Right ventricle myocardium superior (tissue), 1 donor: Measurements from ENCODE around the gene CHTOP. TPM values are rescaled to one million over a fixed set of nuclear protein-coding genes. Genes with fewer than 3 reads are reported as not detected.
"Not testable (repeated sequence)": the region's sequence is repeated elsewhere in the genome, so short reads cannot be mapped to it uniquely, and the experiment has no call there.

Source experiments
- ATAC-seq: fragments of 200-7000 bp; cut with Tn5 transposase; one replicate; pipeline ENCODE4 v1.9.1; 2020; ENCODE audit warnings: mild to moderate bottlenecking; ENCODE audit not compliant: poor library complexity
- DNase-seq: peaks from one replicate; pipeline ENCODE4 v3.0.0-alpha.2; 2020
- intact Hi-C: fragments of 100-400 bp; cut with DNase I; formaldehyde crosslinking; loops from one replicate; pipeline ENCODE4 v1.11.2; 2022
- total RNA-seq: library from RNA; stranded (reverse); fragmentation: NEBNext Ultra II Directional; extraction: Animal tissue kit (Norgen Biotek cat#: 25700); gene quantifications from one replicate; pipeline ENCODE4 v1.2.1, GENCODE V29; 2021
- donor health status: DM: no; HTN: yes; CAD: no; lungs with severe emphysema.

Gene CHTOP
- total RNA-seq, 1 donor from 2014 or later, result 68.1 TPM

DNA sequence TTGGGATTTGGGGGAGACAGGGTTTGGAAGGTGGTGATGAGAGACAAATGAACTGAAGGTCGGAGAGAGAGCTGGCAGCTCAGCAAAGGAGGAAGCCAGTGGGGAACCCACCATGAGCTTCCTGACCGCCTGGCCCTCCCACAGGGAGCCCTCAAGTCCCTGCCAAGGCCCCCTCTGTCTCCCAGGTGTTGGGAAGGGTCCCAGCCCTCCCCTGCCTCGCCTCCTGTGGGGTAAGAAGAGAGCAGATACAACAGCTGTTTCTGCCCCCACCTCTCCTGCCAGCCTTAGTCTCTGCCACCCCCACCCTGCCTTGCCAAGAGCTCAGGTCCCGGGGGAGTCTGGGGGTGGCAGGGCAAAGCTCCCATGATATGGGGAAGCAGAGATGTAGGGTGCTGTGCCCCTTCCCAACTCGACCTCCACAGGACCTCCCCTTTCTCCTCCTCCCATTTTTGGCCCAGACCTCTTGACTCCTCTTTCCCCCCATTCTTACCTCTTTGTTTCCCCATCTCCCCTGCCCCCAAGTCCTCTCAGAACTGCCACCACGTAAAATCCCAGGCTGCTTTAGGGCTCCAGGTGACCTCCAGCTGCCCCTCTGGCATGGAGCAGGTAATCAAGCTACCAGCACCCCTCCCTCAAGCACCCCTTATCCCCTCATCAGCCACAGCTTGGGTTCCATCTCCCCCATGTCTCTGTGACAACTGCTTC lies 5.1 kb upstream of the CHTOP start:
- peak; percentile 40 for DNase-seq
- intact Hi-C loops, result no loop called here

DNA sequence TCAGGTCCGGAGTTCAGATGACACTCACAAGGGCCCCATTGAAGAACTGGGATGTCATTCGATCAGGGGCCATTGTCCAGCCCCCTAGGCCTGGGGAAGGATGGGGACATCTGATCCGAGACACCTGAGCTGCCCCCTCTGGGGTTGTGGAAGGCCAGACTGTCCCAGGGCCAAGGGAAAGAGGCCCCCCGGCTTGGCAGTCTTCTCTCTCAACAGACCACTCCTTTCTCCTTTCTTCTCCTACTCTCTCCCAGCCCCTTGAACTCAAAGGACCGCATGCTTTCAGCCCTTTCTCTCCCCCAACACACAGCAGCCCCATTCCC lies 4.6 kb upstream of the CHTOP start:
- no peak for ATAC-seq
- peak; percentile 24 for DNase-seq
- intact Hi-C loops, result no loop called here

More for the DNA sequence above, 5.1 kb upstream of the CHTOP start:
- no peak for ATAC-seq

DNA sequence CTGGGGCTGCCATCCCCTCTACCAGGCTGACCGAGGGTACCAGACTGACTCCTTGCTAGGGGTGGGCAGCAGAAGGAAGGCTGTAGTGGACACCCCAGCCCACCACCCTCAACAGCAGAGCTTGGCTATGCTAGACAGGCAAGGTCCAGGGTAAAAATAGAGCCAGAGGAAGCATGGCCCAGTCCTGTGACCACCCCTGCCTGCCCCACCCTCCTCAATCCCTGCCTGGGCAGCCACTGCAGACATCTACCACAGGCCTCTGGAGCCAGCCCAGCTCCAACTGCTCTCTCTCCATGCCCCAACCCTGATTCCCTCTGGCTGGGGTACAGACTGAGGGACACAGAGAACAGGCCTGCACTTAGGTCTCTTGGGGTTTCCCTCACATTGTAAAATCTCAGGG lies 3.9 kb upstream of the CHTOP start:
- ATAC-seq (peak; percentile 43), DNase-seq (peak; percentile 80)
- intact Hi-C loops, result no loop called here

DNA sequence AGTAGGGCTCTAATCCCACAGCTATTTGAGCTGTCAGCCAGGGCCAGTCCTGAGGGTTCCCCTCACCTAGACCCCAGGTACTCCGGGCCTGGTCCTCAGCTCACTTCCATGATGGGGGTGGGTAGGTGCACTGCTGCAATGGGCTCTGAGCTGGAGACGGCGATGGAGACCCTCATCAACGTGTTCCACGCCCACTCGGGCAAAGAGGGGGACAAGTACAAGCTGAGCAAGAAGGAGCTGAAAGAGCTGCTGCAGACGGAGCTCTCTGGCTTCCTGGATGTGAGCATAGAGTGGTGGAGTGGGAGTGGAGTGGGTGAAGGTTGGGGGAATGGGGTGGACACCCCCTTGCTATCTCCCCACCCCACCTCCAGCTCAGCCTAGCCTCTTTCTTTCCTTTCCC lies 3.5 kb upstream of the CHTOP start:
- intact Hi-C loops, result no loop called here
- ATAC-seq, result no peak
- DNase-seq, result peak; percentile 32

DNA sequence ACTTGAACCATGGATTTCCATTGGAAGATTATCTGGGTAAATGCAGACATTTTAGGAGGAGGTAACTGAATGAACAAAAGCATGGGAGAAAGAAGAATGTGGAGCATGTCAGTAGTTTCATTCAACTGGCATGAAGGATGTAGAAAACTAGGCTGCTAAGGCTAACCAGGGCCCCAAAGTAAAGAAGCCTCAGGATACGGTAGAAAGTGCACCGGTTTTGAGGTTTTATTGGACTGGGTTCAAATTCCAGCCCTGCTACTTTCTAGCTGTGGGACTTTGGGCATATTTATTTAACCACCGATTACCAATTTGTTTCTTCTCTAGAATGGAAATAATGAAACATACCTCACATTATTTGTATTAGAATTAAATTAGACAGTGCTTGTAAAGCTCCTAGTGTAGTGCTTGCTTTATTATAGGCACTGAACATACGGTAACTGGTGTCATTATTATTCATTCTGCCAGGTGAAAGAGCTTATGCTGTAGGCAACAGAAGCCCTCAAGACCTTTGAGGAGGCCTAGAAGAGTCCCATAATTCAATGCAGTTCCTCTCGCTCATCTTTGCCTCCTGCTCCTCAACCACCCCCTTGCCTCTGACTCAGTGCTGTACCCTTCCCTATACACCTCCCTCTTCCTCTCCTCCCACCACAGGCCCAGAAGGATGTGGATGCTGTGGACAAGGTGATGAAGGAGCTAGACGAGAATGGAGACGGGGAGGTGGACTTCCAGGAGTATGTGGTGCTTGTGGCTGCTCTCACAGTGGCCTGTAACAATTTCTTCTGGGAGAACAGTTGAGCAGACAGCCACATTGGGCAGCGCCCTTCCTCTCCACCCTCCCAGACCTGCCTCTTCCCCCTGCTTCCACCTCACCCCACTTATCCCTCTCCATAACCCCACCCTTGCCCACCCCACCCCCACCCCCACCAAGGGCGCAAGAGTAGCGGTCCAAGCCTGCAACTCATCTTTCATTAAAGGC lies 2.5 kb upstream of the CHTOP start:
- intact Hi-C loops, result no loop called here
- DNase-seq, result peak; percentile 17
- ATAC-seq, result no peak

DNA sequence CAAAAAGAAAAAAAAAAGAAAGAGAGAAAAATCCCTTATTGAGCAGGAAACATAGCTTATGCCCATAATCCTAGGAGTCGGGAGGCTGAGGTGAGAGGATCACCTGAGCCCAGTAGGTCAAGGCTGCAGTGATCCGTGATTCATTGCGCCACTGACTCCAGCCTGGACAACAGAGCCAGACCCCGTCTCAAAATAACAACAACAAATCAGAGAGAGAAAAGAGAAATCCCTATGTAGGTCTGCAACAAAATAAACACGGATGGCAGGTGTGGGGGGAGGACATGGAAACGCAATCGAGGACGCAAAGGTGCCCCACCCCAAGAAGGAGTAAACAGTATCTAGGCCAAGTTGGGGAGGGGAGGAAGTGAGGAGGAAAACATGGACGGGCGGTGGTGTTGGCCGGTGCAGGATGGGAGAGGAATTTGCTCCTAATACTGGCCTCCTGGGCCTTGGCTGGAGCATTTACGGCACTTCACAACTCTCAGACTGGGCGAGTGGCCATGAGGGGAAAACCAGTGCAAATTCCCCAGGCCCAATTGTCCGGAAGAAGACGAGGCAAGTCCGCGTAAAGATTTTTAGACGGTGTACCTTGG lies 609 bp upstream of the CHTOP start:
- DNase-seq (no peak), ATAC-seq (peak; percentile 35)
- intact Hi-C loops, result no loop called here

DNA sequence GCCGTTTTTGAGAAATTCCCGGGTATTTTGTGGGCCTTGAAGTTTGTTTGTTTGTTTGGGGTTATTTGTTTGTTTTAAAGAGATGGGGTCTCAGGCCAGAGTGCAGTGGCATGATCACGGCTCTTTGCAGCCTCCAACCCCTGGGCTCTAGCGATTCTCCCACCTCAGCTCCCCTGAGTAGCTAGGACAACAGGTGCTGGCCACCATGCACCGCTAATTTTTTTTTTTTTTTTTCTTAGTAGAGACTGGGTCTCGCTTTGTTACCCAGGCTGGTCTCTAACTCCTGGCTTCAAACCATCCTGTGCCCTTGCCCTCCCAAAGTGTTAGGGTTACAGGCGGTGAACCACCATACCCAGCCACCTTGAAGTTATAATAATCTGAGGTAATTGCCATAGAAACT lies 2.0 kb downstream of the CHTOP start:
- intact Hi-C loops, result no loop called here
- no peak for DNase-seq
- ATAC-seq, result no peak

DNA sequence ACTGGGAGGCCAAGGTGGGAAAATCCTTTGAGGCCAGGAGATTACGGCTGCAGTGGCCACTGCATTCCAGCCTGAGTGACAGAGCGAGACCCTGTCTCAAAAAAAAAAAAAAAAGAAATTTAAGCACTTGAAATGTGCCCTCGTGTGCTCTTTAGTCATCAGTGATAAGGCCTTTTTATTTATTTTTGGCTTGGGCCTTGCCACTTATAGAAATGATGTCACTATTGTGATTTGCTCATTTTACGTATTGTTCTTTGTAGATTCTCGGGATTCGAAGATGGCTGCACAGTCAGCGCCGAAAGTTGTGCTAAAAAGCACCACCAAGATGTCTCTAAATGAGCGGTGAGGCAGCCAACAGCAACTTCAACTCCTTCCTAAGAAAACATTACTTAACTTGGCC lies 2.4 kb downstream of the CHTOP start:
- intact Hi-C loops, result no loop called here
- ATAC-seq, result no peak
- DNase-seq, result no peak

DNA sequence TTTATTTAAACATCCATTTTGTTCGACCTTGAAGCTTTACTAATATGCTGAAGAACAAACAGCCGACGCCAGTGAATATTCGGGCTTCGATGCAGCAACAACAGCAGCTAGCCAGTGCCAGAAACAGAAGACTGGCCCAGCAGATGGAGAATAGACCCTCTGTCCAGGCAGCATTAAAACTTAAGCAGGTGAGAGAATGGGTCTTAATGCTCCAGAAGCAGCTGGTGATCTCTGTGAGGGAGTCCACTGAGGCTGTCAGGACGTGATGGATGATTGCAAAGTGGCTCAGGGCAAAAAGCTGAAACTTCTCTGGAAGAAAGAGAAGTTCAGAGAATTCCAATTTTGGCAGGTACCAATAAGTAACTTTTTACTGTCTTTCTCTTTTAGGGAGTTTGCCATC lies 4.4 kb downstream of the CHTOP start:
- ATAC-seq (no peak), DNase-seq (no peak)
- intact Hi-C loops, result no loop called here

DNA sequence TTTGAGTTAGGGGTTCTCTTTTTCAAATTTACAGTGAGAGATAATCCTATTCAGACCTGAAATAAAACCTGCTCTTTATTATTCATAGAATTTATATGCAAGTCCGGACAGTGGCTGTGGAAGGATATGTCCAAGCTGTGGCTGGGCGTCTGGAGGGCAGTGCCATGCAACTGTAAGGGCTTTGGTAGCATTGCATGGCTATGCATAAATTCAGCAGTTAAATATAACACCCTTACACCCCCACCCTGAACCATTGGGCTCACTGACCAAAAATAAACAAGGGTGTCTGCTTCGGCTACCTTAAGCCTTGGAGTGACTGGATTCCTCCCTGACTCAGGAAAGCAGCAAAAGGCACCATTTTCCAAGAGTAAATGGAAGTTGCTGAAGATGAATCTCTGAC lies 5.4 kb downstream of the CHTOP start:
- ATAC-seq (peak; percentile 69), DNase-seq (no peak)
- intact Hi-C loops, result no loop called here

DNA sequence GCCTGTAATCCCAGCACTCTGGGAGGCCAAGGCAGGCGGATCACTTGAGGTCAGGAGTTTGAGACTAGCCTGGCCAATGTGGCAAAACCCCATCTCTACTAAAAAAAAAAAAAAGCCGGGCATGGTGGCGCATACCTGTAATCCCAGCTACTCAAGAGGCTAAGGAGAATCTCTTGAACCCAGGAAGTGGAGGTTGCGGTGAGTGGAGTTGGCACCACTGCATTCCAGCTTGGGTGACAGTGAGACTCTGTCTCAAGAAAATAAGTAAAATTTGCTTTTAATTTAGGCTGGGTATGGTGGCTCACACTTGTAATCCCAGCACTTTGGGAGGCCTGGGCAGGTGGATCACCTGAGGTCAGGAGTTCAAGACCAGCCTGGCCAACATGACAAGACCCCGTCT lies 6.3 kb downstream of the CHTOP start:
- intact Hi-C loops, DNase-seq, ATAC-seq: not testable (repeated sequence)

DNA sequence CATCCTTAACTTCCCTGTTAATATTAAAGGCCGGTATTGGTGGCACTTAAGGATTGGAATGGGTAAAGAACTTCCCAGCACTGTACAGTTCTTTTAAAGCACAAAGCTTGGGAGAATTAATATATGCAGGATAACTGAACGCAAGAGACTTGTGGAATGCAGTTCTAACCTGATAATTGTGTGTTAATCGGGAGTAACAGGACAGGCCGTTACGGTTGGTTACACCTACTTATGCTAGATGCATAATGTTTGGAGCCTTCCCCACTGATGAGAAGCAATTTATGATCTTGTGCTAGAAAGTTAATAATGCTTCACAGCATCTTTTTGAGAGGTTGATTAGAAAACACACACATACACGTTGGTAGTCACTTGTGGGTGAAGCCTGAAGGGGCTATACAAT lies 7.0 kb downstream of the CHTOP start:
- intact Hi-C loops, result no loop called here
- ATAC-seq (no peak), DNase-seq (no peak)

DNA sequence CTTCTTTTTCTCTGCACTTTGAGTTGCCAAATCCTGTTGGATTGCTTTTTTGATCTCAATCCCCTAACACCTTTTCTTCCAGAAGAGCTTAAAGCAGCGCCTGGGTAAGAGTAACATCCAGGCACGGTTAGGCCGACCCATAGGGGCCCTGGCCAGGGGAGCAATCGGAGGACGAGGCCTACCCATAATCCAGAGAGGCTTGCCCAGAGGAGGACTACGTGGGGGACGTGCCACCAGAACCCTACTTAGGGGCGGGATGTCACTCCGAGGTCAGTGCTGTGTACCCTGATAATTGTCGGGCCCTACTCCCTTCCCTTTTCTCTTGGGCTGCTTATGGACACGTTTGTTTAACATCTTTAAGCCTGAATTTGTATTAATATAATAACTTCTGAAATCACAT lies 8.3 kb downstream of the CHTOP start:
- DNase-seq, result no peak
- intact Hi-C loops, result no loop called here
- no peak for ATAC-seq

DNA sequence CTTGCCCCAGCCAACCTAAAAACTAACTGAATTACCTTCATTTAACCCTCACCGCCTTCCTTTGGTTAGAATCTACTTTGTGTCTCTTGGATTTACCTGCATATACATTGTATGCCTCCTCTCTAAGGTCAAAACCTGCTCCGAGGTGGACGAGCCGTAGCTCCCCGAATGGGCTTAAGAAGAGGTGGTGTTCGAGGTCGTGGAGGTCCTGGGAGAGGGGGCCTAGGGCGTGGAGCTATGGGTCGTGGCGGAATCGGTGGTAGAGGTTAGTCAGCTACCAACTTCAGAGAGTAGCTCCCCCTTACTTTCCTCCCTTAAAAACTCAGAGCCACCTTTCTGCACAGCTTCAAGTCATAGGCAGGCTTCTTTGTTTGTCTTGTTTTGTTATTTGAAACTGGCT lies 9.2 kb downstream of the CHTOP start:
- intact Hi-C loops, result no loop called here
- ATAC-seq (no peak), DNase-seq (no peak)

DNA sequence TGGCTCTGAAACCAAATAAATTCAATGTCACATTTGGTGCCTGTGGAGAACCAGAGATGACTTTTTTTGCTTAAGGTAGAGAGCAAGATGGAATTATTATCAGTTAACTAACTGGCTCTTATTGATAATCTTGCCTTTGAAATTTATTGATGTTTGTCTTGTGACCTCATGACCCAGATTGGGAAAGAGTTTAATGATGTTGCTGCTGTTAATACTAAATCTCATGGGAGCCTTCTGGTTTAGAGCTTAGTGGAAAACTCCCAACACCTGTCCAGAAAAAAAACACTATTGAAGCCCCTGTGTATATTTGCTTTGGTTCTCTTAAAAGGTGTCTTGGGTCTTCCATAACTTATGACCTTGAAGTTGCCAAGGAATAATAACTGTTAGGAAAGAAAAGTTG lies 9.9 kb downstream of the CHTOP start:
- DNase-seq, result no peak
- ATAC-seq, result no peak
- intact Hi-C loops, result no loop called here

DNA sequence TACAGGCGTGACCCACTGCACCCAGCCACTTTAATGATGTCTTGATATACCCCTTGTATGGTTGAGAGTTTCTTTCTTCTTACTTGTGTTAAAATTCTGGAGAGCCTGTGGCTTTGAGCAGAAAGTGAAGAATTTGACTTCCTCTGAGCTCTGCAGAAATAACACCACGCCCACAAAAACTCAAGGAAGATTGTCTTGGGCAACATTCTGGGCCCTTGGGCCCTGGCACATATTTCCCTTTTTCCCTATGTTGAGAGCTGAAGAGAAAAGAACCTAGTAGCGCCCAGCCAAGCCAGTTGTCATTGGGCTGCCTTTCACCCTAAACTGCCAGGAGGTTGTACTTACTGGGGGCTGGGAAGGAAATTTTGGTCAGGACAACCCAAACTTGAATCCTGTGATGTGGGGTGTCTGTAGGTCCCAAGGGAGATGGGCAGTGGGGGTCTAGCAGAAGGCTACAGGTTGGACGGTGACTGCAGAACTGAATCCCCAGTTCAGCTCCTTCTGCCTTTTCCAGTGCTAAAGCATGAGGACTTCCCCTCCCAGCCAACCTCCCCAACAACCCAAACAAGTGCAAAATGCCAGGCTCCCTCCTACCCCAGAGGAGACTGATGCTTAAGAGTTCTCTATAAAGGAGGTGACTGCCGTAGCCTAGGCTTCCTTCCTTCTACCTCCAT lies 12.9 kb downstream of the CHTOP start:
- intact Hi-C loops, result no loop called here
- DNase-seq, result no peak
- ATAC-seq, result peak; percentile 14

DNA sequence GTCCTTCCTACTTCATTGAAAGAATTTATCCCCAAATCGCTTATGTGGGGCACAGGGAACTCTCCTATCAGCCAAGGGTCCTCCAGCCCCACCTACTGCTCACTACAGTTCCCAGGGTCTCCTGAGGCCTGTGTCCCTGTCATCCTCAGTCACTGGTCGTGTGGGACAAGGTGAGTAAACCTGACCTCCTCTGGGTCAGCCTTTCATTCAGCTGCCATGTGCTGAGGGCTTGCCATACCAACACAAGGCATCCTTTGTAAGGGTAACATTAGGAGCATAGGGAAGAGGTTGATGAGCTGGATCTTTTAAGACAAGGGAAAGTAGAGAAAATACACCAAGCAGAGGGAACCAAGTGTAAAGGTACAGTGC lies 13.5 kb downstream of the CHTOP start:
- ATAC-seq, result peak; percentile 9
- intact Hi-C loops, result no loop called here
- no peak for DNase-seq

DNA sequence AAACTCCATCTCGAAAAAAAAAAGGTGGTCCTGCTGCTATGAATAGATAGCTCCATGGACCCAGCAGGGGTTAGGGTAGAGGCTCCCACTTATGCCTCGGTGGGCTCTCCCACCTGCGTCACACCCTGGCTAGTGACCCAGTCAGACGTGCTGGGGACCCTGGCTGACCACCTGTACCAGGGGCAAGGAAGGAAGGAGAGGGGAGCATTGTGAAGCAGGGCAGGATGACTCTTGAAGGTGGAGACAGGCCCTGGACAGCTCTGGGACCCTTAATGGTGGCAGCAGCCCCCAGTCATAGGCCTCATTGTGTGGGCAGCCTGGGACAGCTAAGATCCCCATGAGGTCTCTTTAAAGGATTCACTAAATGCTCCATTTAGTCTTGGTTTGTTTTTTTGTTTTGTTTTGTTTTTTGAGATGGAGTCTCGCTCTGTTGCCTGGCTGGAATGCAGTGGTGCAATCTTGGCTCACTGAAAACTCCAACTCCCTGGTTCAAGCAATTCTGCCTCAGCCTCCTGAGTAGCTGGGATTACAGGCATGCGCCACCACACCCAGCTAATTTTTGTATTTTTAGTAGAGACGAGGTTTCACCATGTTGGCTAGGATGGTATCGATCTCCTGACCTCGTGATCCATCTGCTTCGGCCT lies 14.3 kb downstream of the CHTOP start:
- ATAC-seq, result no peak

More for the DNA sequence above, 14.3 kb downstream of the CHTOP start:
- peak; percentile 10 for DNase-seq
- intact Hi-C loops, result no loop called here
